ENCODE results near the gene KNSTRN. TPM values are rescaled to one million over a fixed set of nuclear protein-coding genes. Genes with fewer than 3 reads are reported as not detected.

KNSTRN gene
- total RNA-seq, 1 donor from 2014 or later: 18.1 TPM

- DNase-seq: no peak
- intact Hi-C loops (cut with DNase I): no loop called here
- H3K36me3 ChIP-seq: peaks cover 71% of the 10 kb centered on the region
- ATAC-seq: no peak
- H3K4me3 ChIP-seq: no peak overlapping the region
- H3K9me3 ChIP-seq: no peaks in the 10 kb centered on the region
- peaks cover 13% of the 10 kb centered on the region for H3K4me1 ChIP-seq
- TF ChIP-seq, protein P1, sequence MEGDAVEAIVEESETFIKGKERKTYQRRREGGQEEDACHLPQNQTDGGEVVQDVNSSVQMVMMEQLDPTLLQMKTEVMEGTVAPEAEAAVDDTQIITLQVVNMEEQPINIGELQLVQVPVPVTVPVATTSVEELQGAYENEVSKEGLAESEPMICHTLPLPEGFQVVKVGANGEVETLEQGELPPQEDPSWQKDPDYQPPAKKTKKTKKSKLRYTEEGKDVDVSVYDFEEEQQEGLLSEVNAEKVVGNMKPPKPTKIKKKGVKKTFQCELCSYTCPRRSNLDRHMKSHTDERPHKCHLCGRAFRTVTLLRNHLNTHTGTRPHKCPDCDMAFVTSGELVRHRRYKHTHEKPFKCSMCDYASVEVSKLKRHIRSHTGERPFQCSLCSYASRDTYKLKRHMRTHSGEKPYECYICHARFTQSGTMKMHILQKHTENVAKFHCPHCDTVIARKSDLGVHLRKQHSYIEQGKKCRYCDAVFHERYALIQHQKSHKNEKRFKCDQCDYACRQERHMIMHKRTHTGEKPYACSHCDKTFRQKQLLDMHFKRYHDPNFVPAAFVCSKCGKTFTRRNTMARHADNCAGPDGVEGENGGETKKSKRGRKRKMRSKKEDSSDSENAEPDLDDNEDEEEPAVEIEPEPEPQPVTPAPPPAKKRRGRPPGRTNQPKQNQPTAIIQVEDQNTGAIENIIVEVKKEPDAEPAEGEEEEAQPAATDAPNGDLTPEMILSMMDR (IDR thresholded peaks at IDR 0.05): no peak
- H3K27me3 ChIP-seq: no peaks in the 10 kb centered on the region
- no peak overlapping the region for H3K27ac ChIP-seq
Measured at GRCh38 chr15:40410476-40410875, 28.0 kb downstream of the KNSTRN start.

DNA sequence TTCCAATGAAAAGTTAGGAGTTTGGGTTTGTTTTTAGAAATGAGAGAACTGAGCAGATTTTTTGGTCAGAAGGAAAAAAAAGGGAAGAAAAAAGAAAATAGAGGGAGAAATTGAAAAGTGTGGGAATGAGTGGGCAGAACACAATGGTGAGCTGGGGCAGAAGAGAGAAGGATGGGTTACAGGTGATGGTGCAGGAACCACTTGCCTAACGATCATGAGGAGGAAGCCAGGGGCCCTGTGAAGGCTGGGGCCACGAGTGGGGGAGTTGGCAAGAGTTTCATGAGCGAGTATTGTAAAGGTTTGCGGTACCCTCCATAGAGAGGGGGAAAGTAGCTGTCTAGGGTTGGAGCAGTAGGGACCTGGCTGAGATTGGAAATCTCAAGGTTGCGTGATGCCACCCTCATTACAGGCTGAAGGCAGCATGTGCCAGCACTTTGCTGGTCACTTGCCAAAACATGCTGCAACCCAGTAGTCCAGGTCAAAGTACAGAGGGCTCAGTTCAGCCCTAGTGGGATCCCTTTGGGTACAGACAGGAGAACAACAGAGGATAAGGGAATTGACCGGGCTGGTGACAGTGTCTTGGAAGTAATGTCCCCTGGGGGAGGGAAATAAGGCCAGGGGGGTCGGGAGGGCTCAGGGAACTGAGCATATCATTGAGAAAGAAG is 29.7 kb downstream of the KNSTRN start:
- intact Hi-C loops (cut with DNase I): no loop called here
- no peak for ATAC-seq
- Histone ChIP-seq H3K9me3 (no peaks in the 10 kb centered on the region), H3K36me3 (peaks cover 85% of the 10 kb centered on the region), H3K27ac (no peak overlapping the region), H3K4me1 (peaks cover 4% of the 10 kb centered on the region), H3K27me3 (no peaks in the 10 kb centered on the region), H3K4me3 (no peak overlapping the region)
- no peak for DNase-seq
- TF ChIP-seq, protein P1 (IDR thresholded peaks at IDR 0.05): no peak

GRCh38 chr15:40413036-40413435 is 30.5 kb downstream of the KNSTRN start:
- H3K4me3 ChIP-seq: no peak overlapping the region
- H3K27me3 ChIP-seq: no peaks in the 10 kb centered on the region
- no peaks in the 10 kb centered on the region for H3K9me3 ChIP-seq
- no peaks in the 10 kb centered on the region for H3K4me1 ChIP-seq
- no peak for ATAC-seq
- DNase-seq: no peak
- H3K36me3 ChIP-seq: peaks cover 91% of the 10 kb centered on the region
- TF ChIP-seq, protein P1 (IDR thresholded peaks at IDR 0.05): no peak
- H3K27ac ChIP-seq: no peak overlapping the region
- intact Hi-C loops (cut with DNase I): no loop called here

DNA sequence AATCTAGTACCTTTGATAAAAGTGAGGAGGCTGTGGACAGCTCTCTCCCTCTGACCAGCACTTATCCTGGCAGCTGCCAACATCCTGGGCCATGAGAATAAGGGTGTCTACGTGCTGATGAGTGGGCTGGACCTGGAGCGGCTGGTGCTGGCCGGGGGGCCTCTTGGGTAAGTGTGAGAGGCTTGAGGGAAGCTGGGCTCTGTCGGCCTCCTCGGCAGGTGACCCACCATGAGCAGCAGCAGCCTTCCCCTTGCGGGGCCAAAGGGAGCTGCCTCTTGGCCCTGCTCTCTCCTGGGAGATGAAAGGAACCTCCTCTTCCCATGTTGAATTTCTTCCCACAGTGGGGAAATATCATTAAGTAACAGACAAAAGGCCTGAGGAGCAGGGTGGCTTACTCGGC is 32.3 kb downstream of the KNSTRN start:
- Histone ChIP-seq H3K4me3 (no peak overlapping the region), H3K36me3 (peaks cover 84% of the 10 kb centered on the region), H3K9me3 (no peaks in the 10 kb centered on the region), H3K27me3 (no peaks in the 10 kb centered on the region), H3K27ac (no peak overlapping the region), H3K4me1 (no peaks in the 10 kb centered on the region)
- TF ChIP-seq, protein P1 (IDR thresholded peaks at IDR 0.05): no peak
- DNase-seq (no peak), ATAC-seq (no peak)
- intact Hi-C loops (cut with DNase I): no loop called here

DNA sequence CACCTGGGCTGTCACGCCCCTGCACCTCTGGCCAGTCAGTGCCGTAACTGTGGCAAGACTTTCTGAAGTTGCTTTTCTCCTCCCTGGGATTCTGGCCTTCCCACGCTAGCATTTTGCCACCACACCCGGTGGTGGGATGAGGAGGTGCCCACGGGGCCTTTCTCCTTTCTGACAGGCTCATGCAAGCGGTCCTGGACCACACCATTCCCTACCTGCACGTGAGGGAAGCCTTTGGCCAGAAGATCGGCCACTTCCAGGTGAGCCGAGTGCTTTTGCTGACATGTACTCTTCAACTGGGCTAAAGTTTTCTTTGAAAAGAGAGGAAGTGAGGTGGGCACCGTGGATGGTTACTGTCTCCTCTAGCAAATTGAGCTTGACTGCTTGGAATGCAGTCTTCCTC is 32.7 kb downstream of the KNSTRN start:
- intact Hi-C loops (cut with DNase I): no loop called here
- peaks cover 81% of the 10 kb centered on the region for H3K36me3 ChIP-seq
- DNase-seq (no peak), ATAC-seq (no peak)
- peaks cover 3% of the 10 kb centered on the region for H3K4me1 ChIP-seq
- TF ChIP-seq, protein P1 (IDR thresholded peaks at IDR 0.05): no peak
- H3K9me3 ChIP-seq: no peaks in the 10 kb centered on the region
- no peak overlapping the region for H3K4me3 ChIP-seq
- no peak overlapping the region for H3K27ac ChIP-seq
- no peaks in the 10 kb centered on the region for H3K27me3 ChIP-seq

GRCh38 chr15:40416056-40416455 is 33.5 kb downstream of the KNSTRN start:
- ATAC-seq: no peak
- Histone ChIP-seq H3K27me3 (no peaks in the 10 kb centered on the region), H3K4me1 (peaks cover 9% of the 10 kb centered on the region), H3K36me3 (peaks cover 72% of the 10 kb centered on the region), H3K27ac (no peak overlapping the region), H3K4me3 (no peak overlapping the region), H3K9me3 (no peaks in the 10 kb centered on the region)
- DNase-seq: no peak
- intact Hi-C loops (cut with DNase I): no loop called here
- TF ChIP-seq, protein P1 (IDR thresholded peaks at IDR 0.05): no peak
